ENCODE measurements around the gene AGRN.
A peak's percentile ranks its signal among the peaks of the same experiment; 100 is the strongest.

Gene AGRN

GRCh38 chr1:1058088-1058905 lies 38.4 kb downstream of the AGRN start:
- ChIA-PET POLR2A (no interaction called here), CTCF (interaction anchor here (1.1 to 9.2 kb wide), 2 partner anchors 11 to 75 kb away, joined by 3 to 152 read pairs; partner anchors contain the start of gene PERM1)
- peak overlapping the region; percentile 56 for H3K4me3 ChIP-seq (ENCODE audit: low read depth, low read length)
- TF ChIP-seq CTCF (IDR thresholded peaks at IDR 0.05; ENCODE audit: insufficient read depth, low read length, missing control alignments) = no peak
- no peak for DNase-seq (ENCODE audit: low read depth, low spot score)

- H3K4me3 ChIP-seq (ENCODE audit: low read depth, low read length) = peak overlapping the region; percentile 56
- ChIA-PET POLR2A (no interaction called here), CTCF (interaction anchor here (1.1 to 9.2 kb wide), 4 partner anchors 9 to 76 kb away, joined by 3 to 152 read pairs (median 3); partner anchors contain the start of gene PERM1)
- TF ChIP-seq CTCF (IDR thresholded peaks at IDR 0.05; ENCODE audit: insufficient read depth, low read length, missing control alignments) = peak; percentile 33
- DNase-seq (ENCODE audit: low read depth, low spot score) = no peak
These were observed 39.1 kb downstream of the AGRN start for GRCh38 chr1:1058921-1059493.

- H3K4me3 ChIP-seq (ENCODE audit: low read depth, low read length) = peak overlapping the region; percentile 56
- no peak for TF ChIP-seq CTCF (IDR thresholded peaks at IDR 0.05; ENCODE audit: insufficient read depth, low read length, missing control alignments)
- ChIA-PET CTCF (interaction anchor here (0.8 to 9.2 kb wide), 7 partner anchors 8 to 76 kb away, joined by 3 to 152 read pairs (median 3); partner anchors contain the start of gene PERM1), POLR2A (no interaction called here)
- DNase-seq (ENCODE audit: low read depth, low spot score) = no peak
These were observed 39.8 kb downstream of the AGRN start for GRCh38 chr1:1059494-1060280.

GRCh38 chr1:1060281-1061000 lies 40.5 kb downstream of the AGRN start:
- CTCF ChIA-PET = interaction anchor here (0.8 to 9.2 kb wide), 5 partner anchors 7 to 77 kb away, joined by 3 to 152 read pairs (median 3); partner anchors contain the start of gene PERM1
- POLR2A ChIA-PET = no interaction called here
- no peak for TF ChIP-seq CTCF (IDR thresholded peaks at IDR 0.05; ENCODE audit: insufficient read depth, low read length, missing control alignments)
- no peak overlapping the region for H3K4me3 ChIP-seq (ENCODE audit: low read depth, low read length)
- DNase-seq (ENCODE audit: low read depth, low spot score) = no peak

GRCh38 chr1:1061682-1062345 lies 41.9 kb downstream of the AGRN start:
- no peak for DNase-seq (ENCODE audit: low read depth, low spot score)
- no peak overlapping the region for H3K4me3 ChIP-seq (ENCODE audit: low read depth, low read length)
- ChIA-PET CTCF (interaction anchor here (1.0 to 9.2 kb wide), 6 partner anchors 43 to 178 kb away, joined by 3 to 152 read pairs (median 6); partner anchors contain the start of gene PERM1), POLR2A (no interaction called here)
- no peak for TF ChIP-seq CTCF (IDR thresholded peaks at IDR 0.05; ENCODE audit: insufficient read depth, low read length, missing control alignments)
